Adipose tissue (tissue), 3 donors: ENCODE measurements around the gene ALS2CL. TPM values are rescaled to one million over a fixed set of nuclear protein-coding genes. Genes with fewer than 3 reads are reported as not detected.

Experiments used
- H3K27ac ChIP-seq: one replicate; pipeline ENCODE4 v1.5.1; 2013; ENCODE audit warnings: low read depth, low read length
- WGBS, 3 donors: extraction: QIAGEN DNeasy Blood & Tissue Kit; methylation state at CpG; one replicate each; pipeline ENCODE4 v1.1.7; 2013; 5-methylcytosine and 5-hydroxymethylcytosine counted together
- polyA plus RNA-seq, 3 donors: library from polyadenylated mRNA; stranded (reverse); fragments of 200-250 nt; gene quantifications; one replicate each; pipeline ENCODE4 v1.2.3, GENCODE V29; 2013
- donor health status: healthy with polysubstance abuse.
- donor health status: Bipolar disorder and iron deficiency.
- donor health status: healthy.

ALS2CL gene
- polyA plus RNA-seq, 3 donors, result 10.0 to 27.7 (median 11.2) TPM

- WGBS, 3 donors, result 51 to 60% (median 52%) methylated on average over 9 of the region's 9 CpGs
- no peak overlapping the region for H3K27ac ChIP-seq
Observed at GRCh38 chr3:46660543-46661523, 32.6 kb downstream of the ALS2CL start.

- 71 to 85% (median 83%) methylated on average over 6 of the region's 6 CpGs for WGBS, 3 donors
- no peak overlapping the region for H3K27ac ChIP-seq
Observed at GRCh38 chr3:46660003-46660402, 33.5 kb downstream of the ALS2CL start.

DNA sequence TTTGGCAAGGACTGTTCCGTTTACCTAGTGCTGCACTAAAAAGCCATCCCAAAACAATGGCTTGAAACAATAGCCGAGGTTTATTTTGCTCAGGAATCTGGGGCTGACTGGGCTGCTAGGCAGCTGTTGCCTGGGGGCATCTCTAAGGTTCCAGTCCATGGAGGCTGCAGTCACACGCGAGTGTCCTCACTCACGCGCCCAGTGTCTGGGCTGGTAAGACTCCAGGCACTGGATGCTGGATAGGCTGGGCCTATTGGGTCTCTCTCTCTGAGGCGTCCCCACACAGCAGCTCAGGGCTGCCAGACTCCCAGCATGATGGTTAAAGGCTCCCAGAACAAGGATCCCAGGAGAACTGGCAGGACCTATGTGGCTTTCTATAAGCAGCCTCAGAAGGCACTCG lies 34.2 kb downstream of the ALS2CL start:
- H3K27ac ChIP-seq, result no peak overlapping the region
- WGBS, 3 donors, result 92 to 94% (median 94%) methylated on average over 8 of the region's 8 CpGs

GRCh38 chr3:46656778-46657556 lies 36.5 kb downstream of the ALS2CL start:
- 87 to 90% (median 89%) methylated on average over 9 of the region's 9 CpGs for WGBS, 3 donors
- no peak overlapping the region for H3K27ac ChIP-seq

- WGBS, 3 donors, result 75 to 77% (median 76%) methylated on average over 6 of the region's 6 CpGs
- H3K27ac ChIP-seq, result no peak overlapping the region
Observed at GRCh38 chr3:46655271-46655670, 38.2 kb downstream of the ALS2CL start.

- no peak overlapping the region for H3K27ac ChIP-seq
- 58 to 70% (median 68%) methylated on average over 1 of the region's 1 CpG for WGBS, 3 donors
Observed at GRCh38 chr3:46651084-46651483, 42.4 kb downstream of the ALS2CL start.

- WGBS, 3 donors, result 84 to 92% (median 87%) methylated on average over 3 of the region's 3 CpGs
- no peak overlapping the region for H3K27ac ChIP-seq
Observed at GRCh38 chr3:46649436-46649835, 44.0 kb downstream of the ALS2CL start.

- 49 to 98% (median 95%) methylated on average over 2 of the region's 2 CpGs for WGBS, 3 donors
Observed at GRCh38 chr3:46648096-46648495, 45.4 kb downstream of the ALS2CL start.

DNA sequence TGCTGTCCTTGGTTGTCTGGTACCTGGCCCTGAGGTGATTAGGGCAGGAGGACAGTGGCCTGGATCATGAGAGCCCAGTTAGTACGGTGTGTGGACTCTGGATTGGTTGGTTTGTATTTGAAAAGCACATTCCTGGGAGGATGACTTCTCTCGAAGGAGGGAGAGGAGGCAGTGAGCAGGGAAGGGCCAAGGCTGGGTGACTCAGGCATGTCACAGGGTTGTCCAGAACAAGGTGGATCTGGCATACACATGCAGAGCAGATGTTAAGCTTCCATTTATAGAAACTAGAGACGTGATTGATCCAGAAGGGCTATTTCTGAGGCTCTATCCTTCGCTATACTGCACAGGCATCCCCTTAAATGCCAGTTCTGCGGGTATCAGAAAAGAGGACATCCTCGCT lies 46.8 kb downstream of the ALS2CL start:
- H3K27ac ChIP-seq, result no peak overlapping the region
- 55 to 67% (median 55%) methylated on average over 6 of the region's 6 CpGs for WGBS, 3 donors

More at GRCh38 chr3:46648096-46648495, 45.4 kb downstream of the ALS2CL start:
- H3K27ac ChIP-seq, result no peak overlapping the region

DNA sequence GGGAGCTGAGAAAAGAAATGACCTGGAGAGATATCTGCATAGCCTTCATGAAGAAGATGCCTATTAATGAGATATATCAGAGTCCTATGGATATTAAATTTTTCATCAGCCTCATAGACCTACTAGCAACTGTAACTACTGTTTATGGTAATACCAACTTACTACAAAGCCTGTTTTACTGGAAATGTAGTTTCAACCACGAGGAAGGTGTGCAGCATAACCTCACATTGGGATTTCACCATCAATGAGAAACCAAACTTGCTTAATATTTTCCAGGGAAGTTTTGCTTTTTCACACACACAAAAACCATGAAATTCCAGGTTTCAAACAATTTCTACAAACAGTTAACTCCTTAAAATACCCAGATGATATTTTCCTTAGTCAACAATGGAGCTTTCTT lies 49.8 kb downstream of the ALS2CL start:
- no peak overlapping the region for H3K27ac ChIP-seq
- WGBS, 3 donors, result 59 to 83% (median 71%) methylated on average over 1 of the region's 1 CpG

DNA sequence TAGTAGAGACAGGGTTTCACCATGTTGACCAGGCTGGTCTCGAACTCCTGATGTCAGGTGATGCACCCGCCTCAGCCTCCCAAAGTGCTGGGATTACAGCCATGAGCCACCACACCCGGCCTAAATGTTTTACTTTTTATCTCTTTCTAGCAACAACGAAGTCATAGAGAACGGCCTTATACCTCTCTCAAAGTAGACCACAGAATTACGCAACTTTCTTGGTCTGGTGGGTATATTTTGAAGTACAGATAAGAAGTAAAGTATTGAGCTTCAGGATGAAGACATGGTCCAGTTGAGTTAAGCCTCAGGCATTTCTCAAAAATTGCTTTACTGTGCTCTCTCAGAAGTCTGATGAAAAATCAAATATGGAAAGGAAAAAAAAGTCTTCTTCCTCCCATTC lies 50.5 kb downstream of the ALS2CL start:
- 69 to 87% (median 81%) methylated on average over 6 of the region's 6 CpGs for WGBS, 3 donors

DNA sequence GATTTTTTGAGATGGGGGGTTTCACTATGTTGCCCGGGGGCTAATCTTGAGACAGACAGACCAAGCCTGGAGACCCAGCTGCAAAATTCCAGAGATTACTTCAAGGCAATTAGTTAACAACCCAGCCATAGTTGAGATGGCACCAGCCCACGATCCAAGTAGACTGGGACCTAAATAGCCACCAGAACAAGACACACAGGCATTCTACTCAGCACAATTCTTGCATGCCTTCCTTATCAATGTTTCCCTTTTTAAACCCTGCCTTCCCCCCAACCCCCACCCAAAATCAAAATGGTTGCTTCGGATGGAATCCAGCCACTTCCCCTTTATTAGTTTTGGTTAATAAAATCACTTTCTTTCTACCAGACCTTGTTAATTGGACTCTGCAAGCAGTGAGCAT lies 52.6 kb downstream of the ALS2CL start:
- H3K27ac ChIP-seq, result no peak overlapping the region
- 63 to 77% (median 68%) methylated on average over 3 of the region's 3 CpGs for WGBS, 3 donors

More for the DNA sequence above, 50.5 kb downstream of the ALS2CL start:
- no peak overlapping the region for H3K27ac ChIP-seq

DNA sequence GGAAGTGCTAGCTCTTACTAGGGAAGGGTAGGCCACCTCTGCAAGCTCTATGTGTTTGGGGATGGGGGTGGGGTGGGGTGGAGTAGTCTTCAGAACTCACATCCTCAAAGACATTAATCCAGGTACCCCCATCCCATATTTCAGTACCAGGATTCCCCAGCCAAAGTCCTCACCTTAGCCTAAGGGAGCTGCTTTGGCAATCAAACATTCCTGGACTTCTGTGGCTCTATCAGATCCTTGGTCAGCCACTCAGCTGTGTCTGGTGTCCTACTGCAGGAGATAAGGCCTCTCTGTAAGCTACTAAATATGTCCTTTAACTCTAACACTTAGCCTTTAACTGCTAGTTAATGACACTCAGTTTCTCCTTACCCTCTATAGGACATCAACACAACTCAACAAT lies 54.3 kb downstream of the ALS2CL start:
- H3K27ac ChIP-seq, result no peak overlapping the region

GRCh38 chr3:46634856-46635255 lies 58.6 kb downstream of the ALS2CL start:
- 51 to 67% (median 56%) methylated on average over 3 of the region's 3 CpGs for WGBS, 3 donors
- no peak overlapping the region for H3K27ac ChIP-seq

- 43 to 59% (median 50%) methylated on average over 1 of the region's 1 CpG for WGBS, 3 donors
- no peak overlapping the region for H3K27ac ChIP-seq
Observed at GRCh38 chr3:46632792-46633191, 60.7 kb downstream of the ALS2CL start.

GRCh38 chr3:46629551-46630517 lies 63.6 kb downstream of the ALS2CL start:
- H3K27ac ChIP-seq, result no peak overlapping the region
- 9 to 15% (median 9%) methylated on average over 36 of the region's 36 CpGs for WGBS, 3 donors

GRCh38 chr3:46628901-46629369 lies 64.5 kb downstream of the ALS2CL start:
- H3K27ac ChIP-seq, result peak overlapping the region; percentile 13
- WGBS, 3 donors, result 54 to 82% (median 61%) methylated on average over 10 of the region's 10 CpGs

DNA sequence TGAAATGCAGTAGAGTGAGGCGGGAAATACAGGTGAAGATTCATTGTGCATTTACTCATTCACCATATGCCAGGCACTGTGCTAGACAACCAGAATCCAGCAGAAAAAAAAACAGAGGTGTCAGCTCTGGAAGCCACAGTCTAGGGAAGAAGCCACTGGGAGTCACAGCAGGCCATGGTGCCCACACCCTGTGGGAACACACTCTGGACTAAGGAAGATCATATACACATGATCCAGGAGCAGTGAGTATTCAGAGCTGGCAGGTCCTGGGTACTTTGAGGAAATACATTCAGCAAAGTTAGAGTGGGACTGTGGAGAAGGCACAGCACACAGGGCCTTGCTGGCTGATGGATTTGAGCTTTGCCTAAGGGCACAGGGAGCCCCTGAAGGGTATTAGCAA lies 66.4 kb downstream of the ALS2CL start:
- H3K27ac ChIP-seq, result no peak overlapping the region
- WGBS, 3 donors, result 92 to 96% (median 94%) methylated on average over 1 of the region's 1 CpG
